Cardiac muscle cell (in vitro differentiated cells and primary cell): ENCODE results near the gene PDLIM5. TPM values are rescaled to one million over a fixed set of nuclear protein-coding genes. Genes with fewer than 3 reads are reported as not detected.

Experiments
- DNase-seq, 2 donors: peaks; one replicate each; pipeline versions ENCODE4 v3.0.0 to v3.0.0-alpha.2; 2010 to 2017; ENCODE audit warnings: low read depth in 1 of 2, low spot score in 1 of 2
- H3K27ac ChIP-seq: fragments of 200-600 bp; sonication (generic); 2 replicates; pipeline ENCODE4 v1.5.1; 2016
- H3K27me3 ChIP-seq: fragments of 200-600 bp; sonication (generic); 2 replicates; pipeline ENCODE4 v1.6.0; 2016; ENCODE audit warnings: control low read depth
- H3K36me3 ChIP-seq: fragments of 200-600 bp; sonication (generic); 2 replicates; pipeline ENCODE4 v1.5.1; 2016; ENCODE audit warnings: control low read depth
- H3K4me1 ChIP-seq: fragments of 200-600 bp; sonication (generic); 2 replicates; pipeline ENCODE4 v1.8.1; 2017; ENCODE audit warnings: low read depth, mild to moderate bottlenecking, mixed run types
- H3K4me3 ChIP-seq: fragments of 200-600 bp; sonication (generic); 2 replicates; pipeline ENCODE4 v1.5.1; 2016; ENCODE audit warnings: mild to moderate bottlenecking
- H3K9me3 ChIP-seq: fragments of 200-600 bp; sonication (generic); 2 replicates; pipeline ENCODE4 v1.5.1; 2017; ENCODE audit warnings: low read depth, mild to moderate bottlenecking, control low read depth
- polyA plus RNA-seq: library from polyadenylated mRNA; unstranded; fragments of >200 nt; fragmentation: Nextera tagmentation; extraction: Ambion mirVana; gene quantifications from 2 replicates; pipeline ENCODE4 v1.2.1, GENCODE V29; 2016
- total RNA-seq: library from RNA; depleted of rRNA; stranded (reverse); fragments of >200 nt; gene quantifications from 2 replicates; pipeline ENCODE4 v1.2.3, GENCODE V29; 2016
- TF ChIP-seq, protein P1 (sequence below): IDR thresholded peaks from 2 replicates; pipeline ENCODE4 v1.5.1; 2012; ENCODE audit warnings: low read depth, mild to moderate bottlenecking, low read length

The PDLIM5 gene
- total and polyA plus RNA-seq, 2 experiments from 2014 or later, result 426 to 446 TPM

DNA sequence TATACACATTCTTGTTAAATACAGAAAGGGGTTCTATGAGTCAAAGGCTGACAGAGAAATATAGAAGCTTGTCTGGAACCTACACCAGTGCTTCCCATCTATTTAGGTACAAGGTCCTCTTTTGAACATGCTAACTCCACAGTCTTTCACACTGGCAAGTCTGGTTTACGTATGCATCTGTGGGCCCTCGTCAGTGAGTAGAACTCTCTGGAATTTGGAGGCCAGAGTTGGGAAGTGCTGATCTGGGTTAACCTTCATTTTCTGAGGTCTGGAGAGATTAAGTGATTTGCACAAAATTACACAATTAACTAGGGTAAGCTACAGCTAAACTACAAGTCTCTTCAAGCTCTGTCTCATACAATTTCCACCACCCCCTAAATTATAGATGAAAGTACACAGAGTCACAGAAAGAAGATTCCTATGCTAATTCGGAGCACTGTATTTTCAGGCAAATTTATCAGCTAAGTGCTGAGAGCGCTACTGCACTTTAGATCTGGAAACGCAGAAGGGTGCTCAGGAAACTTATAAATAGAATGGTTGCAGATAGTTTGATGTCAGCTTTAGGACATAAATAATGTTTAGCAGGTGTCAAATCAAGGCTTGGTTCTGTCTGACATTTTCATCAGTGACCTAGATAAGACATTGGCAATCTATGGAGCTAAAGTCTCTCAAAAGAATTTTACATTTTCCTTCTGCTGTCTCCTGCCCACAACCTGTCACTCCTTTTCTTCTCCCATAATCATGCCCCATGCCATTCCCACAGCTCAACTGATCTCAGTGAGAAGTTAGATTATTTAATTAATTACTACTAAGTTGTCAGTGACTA is 43.0 kb upstream of the PDLIM5 start:
- Histone ChIP-seq H3K4me3 (peak overlapping the region; percentile 6), H3K27ac (peak overlapping the region; percentile 99), H3K4me1 (peaks cover 86% of the 10 kb centered on the region), H3K27me3 (no peaks in the 10 kb centered on the region), H3K36me3 (no peaks in the 10 kb centered on the region), H3K9me3 (no peaks in the 10 kb centered on the region)
- TF ChIP-seq, protein P1, sequence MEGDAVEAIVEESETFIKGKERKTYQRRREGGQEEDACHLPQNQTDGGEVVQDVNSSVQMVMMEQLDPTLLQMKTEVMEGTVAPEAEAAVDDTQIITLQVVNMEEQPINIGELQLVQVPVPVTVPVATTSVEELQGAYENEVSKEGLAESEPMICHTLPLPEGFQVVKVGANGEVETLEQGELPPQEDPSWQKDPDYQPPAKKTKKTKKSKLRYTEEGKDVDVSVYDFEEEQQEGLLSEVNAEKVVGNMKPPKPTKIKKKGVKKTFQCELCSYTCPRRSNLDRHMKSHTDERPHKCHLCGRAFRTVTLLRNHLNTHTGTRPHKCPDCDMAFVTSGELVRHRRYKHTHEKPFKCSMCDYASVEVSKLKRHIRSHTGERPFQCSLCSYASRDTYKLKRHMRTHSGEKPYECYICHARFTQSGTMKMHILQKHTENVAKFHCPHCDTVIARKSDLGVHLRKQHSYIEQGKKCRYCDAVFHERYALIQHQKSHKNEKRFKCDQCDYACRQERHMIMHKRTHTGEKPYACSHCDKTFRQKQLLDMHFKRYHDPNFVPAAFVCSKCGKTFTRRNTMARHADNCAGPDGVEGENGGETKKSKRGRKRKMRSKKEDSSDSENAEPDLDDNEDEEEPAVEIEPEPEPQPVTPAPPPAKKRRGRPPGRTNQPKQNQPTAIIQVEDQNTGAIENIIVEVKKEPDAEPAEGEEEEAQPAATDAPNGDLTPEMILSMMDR, result no peak
- peak; percentile 73 to 90 for DNase-seq

- H3K4me1 ChIP-seq, result peaks cover 83% of the 10 kb centered on the region
- H3K27ac ChIP-seq, result peak overlapping the region; percentile 99
- TF ChIP-seq, protein P1, result no peak
- no peaks in the 10 kb centered on the region for H3K36me3 ChIP-seq
- peak overlapping the region; percentile 6 for H3K4me3 ChIP-seq
- no peak for DNase-seq
- no peaks in the 10 kb centered on the region for H3K27me3 ChIP-seq
- no peaks in the 10 kb centered on the region for H3K9me3 ChIP-seq
Observed at GRCh38 chr4:94409375-94409679, 42.4 kb upstream of the PDLIM5 start.

GRCh38 chr4:94409962-94410361 is 41.8 kb upstream of the PDLIM5 start:
- H3K4me1 ChIP-seq, result peaks cover 82% of the 10 kb centered on the region
- H3K27ac ChIP-seq, result peak overlapping the region; percentile 99

GRCh38 chr4:94410678-94411206 is 41.0 kb upstream of the PDLIM5 start:
- Histone ChIP-seq H3K4me3 (no peak overlapping the region), H3K27ac (peak overlapping the region; percentile 99), H3K27me3 (no peaks in the 10 kb centered on the region), H3K36me3 (no peaks in the 10 kb centered on the region), H3K9me3 (no peaks in the 10 kb centered on the region), H3K4me1 (peaks cover 74% of the 10 kb centered on the region)
- TF ChIP-seq, protein P1, result no peak
- peak in 1 of 2 donors; percentile 96 for DNase-seq

More at GRCh38 chr4:94409962-94410361, 41.8 kb upstream of the PDLIM5 start:
- H3K9me3 ChIP-seq, result no peaks in the 10 kb centered on the region
- TF ChIP-seq, protein P1, result no peak
- H3K27me3 ChIP-seq, result no peaks in the 10 kb centered on the region
- no peaks in the 10 kb centered on the region for H3K36me3 ChIP-seq
- DNase-seq, result no peak
- no peak overlapping the region for H3K4me3 ChIP-seq

DNA sequence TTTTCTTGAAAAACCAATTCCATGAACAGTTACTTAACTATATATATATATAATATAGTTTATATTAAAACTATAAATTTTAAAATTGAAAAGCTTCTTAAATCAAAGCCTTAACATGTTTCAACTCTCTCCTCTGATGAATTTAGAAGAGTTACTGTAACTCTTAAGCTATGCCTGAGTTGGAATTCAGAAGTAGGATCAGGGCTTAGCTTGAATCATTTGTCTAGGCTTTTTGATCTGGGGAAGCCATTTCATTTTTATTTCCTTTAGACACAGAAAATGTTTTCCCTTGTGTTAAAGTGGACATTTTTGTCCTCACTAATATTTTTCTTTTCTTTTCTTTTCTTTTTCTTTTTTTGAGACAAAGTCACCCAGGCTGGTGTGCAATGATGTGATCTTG is 40.4 kb upstream of the PDLIM5 start:
- Histone ChIP-seq H3K4me3 (no peak overlapping the region), H3K36me3 (no peaks in the 10 kb centered on the region), H3K27ac (peak overlapping the region; percentile 72), H3K27me3 (no peaks in the 10 kb centered on the region), H3K9me3 (no peaks in the 10 kb centered on the region), H3K4me1 (peaks cover 72% of the 10 kb centered on the region)
- TF ChIP-seq, protein P1, result no peak
- DNase-seq, result no peak
